HCT116 (cell line): ENCODE measurements around the gene AFAP1.

Experiments used
- CEBPB ChIP-seq: IDR thresholded peaks from 2 replicates; pipeline ENCODE4 v1.6.1; 2012; ENCODE audit warnings: low read depth
- CTCF ChIP-seq, 3 experiments: fragments of 200-600 bp in 1 of 3; sonication (generic) in 1 of 3; IDR thresholded peaks in 2 of 3; conservative IDR thresholded peaks in 1 of 3; 2 replicates each; pipeline ENCODE4 v1.5.1; 2012 to 2017; ENCODE audit warnings: low read depth in 2 of 3, low read length in 2 of 3, antibody characterized with exemption in 1 of 3, borderline replicate concordance in 1 of 3, control low read depth in 1 of 3, mild to moderate bottlenecking in 1 of 3, mixed read lengths in 1 of 3, mixed run types in 1 of 3, moderate library complexity in 1 of 3; ENCODE audit not compliant: insufficient read depth in 1 of 3
- EZH2 ChIP-seq: fragments of 200-600 bp; sonication (generic); IDR thresholded peaks from 2 replicates; pipeline ENCODE4 v1.6.1; 2017; ENCODE audit warnings: antibody characterized with exemption, mixed run types
- JUND ChIP-seq: IDR thresholded peaks from 2 replicates; pipeline ENCODE4 v1.6.1; 2012
- MAX ChIP-seq: IDR thresholded peaks from 2 replicates; pipeline ENCODE4 v1.6.1; 2012

DNA sequence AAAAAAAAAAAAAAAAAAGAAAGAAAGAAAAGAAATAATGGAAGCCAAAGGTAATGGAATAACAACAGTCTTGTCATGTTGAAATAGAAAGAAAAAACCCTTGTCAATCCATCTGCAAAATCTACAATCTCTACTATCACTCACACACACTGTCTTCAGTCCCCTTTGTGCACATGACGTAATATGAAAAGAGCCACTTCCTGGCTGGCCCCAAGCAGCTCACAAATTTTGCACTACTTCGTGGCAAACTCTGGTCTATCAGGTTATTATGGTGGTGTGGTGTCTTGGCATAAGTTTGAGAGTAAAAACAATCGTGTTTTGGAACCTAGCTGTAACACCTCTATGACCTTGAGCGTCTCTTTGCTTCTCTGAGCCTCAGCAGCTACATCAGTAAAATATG lies 8.3 kb upstream of the AFAP1 start:
- TF ChIP-seq CEBPB (no peak), CTCF (IDR thresholded peaks at IDR 0.05 in 2 of 3, conservative IDR thresholded peaks at IDR 0.05 in 1 of 3; ENCODE audit: borderline replicate concordance in 1 of 3, insufficient read depth in 1 of 3, low read depth in 2 of 3, low read length in 2 of 3) (no peak), EZH2 (no peak), MAX (no peak), JUND (no peak)
